Measurements from ENCODE around the gene RECQL.
"Not testable (repeated sequence)": the region's sequence is repeated elsewhere in the genome, so short reads cannot be mapped to it uniquely, and the experiment has no call there.

Gene RECQL

GRCh38 chr12:21419009-21419699 lies 82.3 kb downstream of the RECQL start:
- DNase-seq (ENCODE audit: low read depth), result not testable (repeated sequence)
